WI38 (cell line): ENCODE data around the gene MFNG.

Experiments used
- H3K4me3 ChIP-seq: 2 replicates; pipeline ENCODE4 v1.5.1; 2011; ENCODE audit warnings: low read depth, mild to moderate bottlenecking, control low read depth, low read length
- TF ChIP-seq, protein P1 (sequence below): IDR thresholded peaks from 2 replicates; pipeline ENCODE4 v1.5.1; 2012; ENCODE audit warnings: low read depth, mild to moderate bottlenecking, control low read depth, low read length

Gene MFNG

DNA sequence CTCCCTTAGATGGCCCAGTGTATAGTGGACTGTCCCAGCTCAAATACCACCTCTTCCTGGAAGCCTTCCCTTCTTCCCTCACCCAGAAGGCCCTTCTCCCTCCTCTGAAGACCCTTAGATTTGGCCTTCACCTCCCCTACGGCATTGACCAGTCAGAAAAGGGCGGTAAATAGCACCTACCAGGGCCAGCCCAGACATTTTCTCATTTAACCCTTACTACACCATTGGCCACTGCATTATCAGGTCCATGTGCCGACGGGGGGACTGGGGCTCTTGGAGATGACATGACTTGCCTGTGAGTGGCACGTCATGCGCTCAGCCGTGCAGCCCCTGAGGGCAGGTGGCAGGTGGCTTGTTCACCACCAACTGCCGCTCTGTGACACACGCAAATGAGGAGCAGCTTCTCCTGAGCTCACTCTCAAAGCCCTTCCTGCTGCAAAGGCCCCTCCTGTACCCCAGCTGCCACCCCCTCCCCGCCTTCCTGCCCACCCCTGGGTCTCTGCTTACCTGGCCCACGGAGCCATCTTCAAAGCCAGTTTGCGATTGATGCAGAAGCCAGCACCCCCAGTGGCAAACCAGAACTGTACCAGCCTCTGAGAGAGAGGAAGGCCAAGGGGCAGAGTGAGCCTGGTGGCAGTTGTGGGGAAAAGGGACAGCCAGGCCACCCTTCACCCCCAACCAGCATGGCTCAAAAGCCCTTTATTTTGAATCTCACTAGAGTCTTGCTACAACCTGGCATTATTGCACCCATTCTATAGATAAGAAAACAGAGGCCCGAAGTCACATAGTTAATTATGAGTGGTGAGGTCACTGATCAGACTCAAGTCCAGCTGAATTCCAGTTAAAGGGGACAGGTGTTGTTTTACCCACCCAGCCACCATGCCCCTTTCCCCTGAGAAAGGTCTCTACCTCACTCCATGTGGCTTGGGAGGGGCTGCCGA, 9.5 kb downstream of the MFNG start:
- no peak overlapping the region for H3K4me3 ChIP-seq
- TF ChIP-seq, protein P1, sequence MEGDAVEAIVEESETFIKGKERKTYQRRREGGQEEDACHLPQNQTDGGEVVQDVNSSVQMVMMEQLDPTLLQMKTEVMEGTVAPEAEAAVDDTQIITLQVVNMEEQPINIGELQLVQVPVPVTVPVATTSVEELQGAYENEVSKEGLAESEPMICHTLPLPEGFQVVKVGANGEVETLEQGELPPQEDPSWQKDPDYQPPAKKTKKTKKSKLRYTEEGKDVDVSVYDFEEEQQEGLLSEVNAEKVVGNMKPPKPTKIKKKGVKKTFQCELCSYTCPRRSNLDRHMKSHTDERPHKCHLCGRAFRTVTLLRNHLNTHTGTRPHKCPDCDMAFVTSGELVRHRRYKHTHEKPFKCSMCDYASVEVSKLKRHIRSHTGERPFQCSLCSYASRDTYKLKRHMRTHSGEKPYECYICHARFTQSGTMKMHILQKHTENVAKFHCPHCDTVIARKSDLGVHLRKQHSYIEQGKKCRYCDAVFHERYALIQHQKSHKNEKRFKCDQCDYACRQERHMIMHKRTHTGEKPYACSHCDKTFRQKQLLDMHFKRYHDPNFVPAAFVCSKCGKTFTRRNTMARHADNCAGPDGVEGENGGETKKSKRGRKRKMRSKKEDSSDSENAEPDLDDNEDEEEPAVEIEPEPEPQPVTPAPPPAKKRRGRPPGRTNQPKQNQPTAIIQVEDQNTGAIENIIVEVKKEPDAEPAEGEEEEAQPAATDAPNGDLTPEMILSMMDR: no peak

DNA sequence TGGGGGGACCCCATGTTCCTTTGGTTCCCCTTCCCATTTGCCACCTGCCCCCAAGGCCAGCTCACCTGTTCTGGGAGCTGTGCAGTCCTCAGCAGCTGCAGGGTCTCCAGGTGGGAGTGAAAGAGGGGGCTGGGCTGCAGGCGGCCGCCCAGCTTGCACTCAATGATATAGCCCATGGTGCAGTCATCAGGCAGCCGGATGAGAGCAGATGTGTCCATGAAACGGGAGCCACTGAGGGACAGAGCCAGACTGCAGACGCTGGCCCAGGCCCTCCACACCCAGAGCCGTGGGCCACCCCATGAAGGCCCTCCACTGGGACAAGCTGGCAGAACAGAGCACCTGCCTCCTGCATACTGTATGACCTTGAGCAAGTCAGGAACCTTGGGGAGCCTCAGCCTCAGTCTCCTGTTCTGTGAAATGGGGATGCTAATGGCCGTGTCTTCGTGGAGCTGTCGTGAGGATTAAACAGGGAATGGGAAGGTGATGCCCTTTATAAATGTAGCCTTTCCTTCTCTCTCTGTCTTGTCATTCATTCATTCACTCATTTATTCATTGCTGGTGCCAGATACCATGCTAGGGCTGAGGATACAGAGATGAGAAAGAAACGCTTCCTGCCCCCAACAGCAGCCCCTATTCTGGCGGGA, 11.6 kb downstream of the MFNG start:
- no peak overlapping the region for H3K4me3 ChIP-seq
- TF ChIP-seq, protein P1: no peak

DNA sequence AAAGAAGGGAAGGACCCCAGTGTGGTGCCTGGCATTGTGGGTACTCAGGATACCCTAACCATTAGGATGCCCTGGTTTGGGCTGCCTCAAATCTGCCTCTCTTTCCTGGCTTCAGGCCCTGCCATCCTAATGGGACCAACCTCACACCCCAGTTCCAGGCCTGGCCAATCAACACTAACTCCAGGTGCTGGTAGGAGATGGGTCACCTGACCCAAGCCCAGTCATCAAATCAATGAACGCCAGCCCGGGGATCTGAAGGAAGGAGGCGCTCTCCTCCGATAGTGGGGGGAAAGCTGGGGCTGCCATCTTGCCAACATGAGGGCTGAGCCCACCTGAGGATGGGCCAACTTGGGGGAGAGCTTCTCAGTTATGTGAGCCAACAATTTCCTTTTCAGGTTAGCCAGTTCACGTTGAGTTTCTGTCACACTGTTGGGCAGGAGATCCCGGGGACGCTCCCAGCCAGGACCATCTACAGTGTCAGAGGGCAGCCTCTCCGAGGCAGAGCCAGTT, 12.7 kb downstream of the MFNG start:
- TF ChIP-seq, protein P1: no peak
- H3K4me3 ChIP-seq: no peak overlapping the region

DNA sequence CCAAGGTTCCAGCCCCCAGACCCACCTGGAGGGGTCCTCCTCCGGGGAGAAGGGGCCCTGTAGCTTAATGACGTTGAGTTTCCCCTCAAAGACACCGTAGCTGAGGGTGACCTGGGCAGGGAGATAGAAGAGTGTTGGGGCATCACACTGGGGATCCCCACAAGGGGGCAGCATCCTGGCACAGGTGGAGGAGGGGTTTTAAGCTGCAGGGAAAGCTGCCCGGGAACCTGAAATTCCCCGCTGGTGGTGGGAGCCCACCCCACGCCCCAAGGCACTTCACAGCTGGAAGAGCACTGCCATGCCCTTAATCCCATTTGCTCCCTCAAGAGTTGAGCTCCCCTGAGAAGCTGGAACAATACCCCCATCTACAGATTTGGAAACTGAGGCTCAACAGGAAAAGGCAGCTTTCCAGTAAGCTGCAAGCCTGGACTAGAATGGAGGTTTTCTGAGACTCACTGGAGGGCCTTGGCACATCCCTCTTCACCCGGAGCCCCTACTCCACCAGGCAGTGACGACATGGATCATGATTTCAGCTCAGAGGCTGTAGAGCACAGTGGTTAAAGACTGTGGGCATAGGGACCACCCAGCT, 13.7 kb downstream of the MFNG start:
- TF ChIP-seq, protein P1: peak; percentile 60; the same call in 1 of the 2 replicates
- H3K4me3 ChIP-seq: no peak overlapping the region

DNA sequence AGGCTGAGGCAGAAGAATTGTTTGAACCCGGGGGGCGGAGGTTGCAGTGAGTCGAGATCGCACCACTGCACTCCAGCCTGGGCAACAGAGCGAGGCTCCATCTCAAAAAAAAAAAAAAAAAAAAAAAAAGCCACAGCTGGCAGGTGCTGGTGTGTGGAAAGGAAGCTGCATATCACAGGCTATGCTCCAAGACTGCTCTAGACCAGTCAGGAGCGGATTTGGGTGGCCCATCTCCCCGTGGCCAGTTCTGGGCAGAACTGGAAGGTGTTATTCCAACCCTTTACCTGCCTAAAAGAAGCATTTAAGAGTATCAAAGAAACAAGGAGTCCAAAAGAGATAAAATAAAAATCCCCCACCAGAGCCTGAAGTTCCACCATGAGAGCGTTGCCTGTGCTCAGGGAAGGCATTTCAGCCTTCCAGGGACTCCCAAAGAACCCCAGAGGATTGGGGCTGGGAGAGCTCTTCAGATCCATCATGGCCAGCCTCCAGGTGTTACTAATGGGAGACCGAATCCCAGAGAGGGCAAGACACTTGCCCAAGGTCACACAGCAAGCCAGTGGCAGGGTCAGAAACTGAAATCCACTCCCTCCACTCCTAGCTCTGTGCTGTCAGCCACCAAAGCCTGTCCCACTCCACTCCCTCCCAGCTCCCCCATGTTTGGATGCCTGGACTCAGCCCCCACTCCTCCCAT, 14.3 kb downstream of the MFNG start:
- TF ChIP-seq, protein P1: no peak
- no peak overlapping the region for H3K4me3 ChIP-seq

DNA sequence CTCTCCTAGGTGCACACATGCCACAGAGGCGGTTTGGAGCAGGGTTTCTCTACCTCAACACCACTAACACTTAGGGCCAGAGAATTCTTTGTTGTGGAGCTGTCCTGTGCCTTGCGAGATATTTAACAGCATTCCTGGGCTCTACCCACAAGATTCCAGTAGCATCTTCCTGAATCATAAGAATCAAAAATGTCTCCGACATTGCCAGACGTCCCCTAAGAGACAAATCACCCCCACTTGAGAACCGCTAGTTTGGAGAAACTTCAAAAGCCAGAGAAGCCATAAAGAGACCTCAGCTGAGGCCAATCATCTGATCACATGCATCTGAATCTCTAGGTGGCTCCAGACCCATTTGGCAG, 16.1 kb downstream of the MFNG start:
- no peak overlapping the region for H3K4me3 ChIP-seq
- TF ChIP-seq, protein P1: no peak
